Esophagus (tissue), 2 donors: ENCODE measurements around the gene IGFALS. TPM values are rescaled to one million over a fixed set of nuclear protein-coding genes. Genes with fewer than 3 reads are reported as not detected.

ENCODE experiments used
- H3K27ac ChIP-seq, 2 donors: one replicate each; pipeline ENCODE4 v1.5.1; 2013; ENCODE audit warnings: low read depth in 2 of 2, mild to moderate bottlenecking in 2 of 2, inconsistent platforms in 1 of 2, low read length in 1 of 2, moderate library complexity in 1 of 2
- H3K27me3 ChIP-seq, 2 donors: one replicate each; pipeline ENCODE4 v1.6.1; 2013; ENCODE audit warnings: low read length in 2 of 2, control low read depth in 1 of 2, mild to moderate bottlenecking in 1 of 2; ENCODE audit not compliant: insufficient read depth in 2 of 2, control insufficient read depth in 1 of 2
- H3K36me3 ChIP-seq, 2 donors: one replicate each; pipeline ENCODE4 v1.6.1; 2013; ENCODE audit warnings: low read length in 1 of 2; ENCODE audit not compliant: control insufficient read depth in 2 of 2, insufficient read depth in 2 of 2
- H3K4me1 ChIP-seq, 2 donors: one replicate each; pipeline ENCODE4 v1.6.1; 2013; ENCODE audit warnings: low read length in 1 of 2; ENCODE audit not compliant: control insufficient read depth in 2 of 2, insufficient read depth in 2 of 2
- H3K4me3 ChIP-seq, 2 donors: one replicate each; pipeline ENCODE4 v1.5.1; 2013; ENCODE audit warnings: low read length in 2 of 2, mild to moderate bottlenecking in 2 of 2, low read depth in 1 of 2, moderate library complexity in 1 of 2
- H3K9me3 ChIP-seq, 2 donors: one replicate each; pipeline ENCODE4 v1.6.1; 2013; ENCODE audit warnings: mild to moderate bottlenecking in 2 of 2, low read depth in 1 of 2, low read length in 1 of 2, moderate library complexity in 1 of 2; ENCODE audit not compliant: control insufficient read depth in 2 of 2, insufficient read depth in 1 of 2
- WGBS, 2 donors: extraction: QIAGEN DNeasy Blood & Tissue Kit; methylation state at CpG; one replicate each; pipeline ENCODE4 v1.1.7; 2013; 5-methylcytosine and 5-hydroxymethylcytosine counted together
- polyA plus RNA-seq, 2 donors: library from polyadenylated mRNA; stranded (reverse); fragments of 200-250 nt; gene quantifications; one replicate each; pipeline ENCODE4 v1.2.3, GENCODE V29; 2013
- donor health status: healthy with polysubstance abuse.
- donor health status: Bipolar disorder and iron deficiency.

The IGFALS gene
- polyA plus RNA-seq, 2 donors: 0.01 to 0.14 TPM

DNA sequence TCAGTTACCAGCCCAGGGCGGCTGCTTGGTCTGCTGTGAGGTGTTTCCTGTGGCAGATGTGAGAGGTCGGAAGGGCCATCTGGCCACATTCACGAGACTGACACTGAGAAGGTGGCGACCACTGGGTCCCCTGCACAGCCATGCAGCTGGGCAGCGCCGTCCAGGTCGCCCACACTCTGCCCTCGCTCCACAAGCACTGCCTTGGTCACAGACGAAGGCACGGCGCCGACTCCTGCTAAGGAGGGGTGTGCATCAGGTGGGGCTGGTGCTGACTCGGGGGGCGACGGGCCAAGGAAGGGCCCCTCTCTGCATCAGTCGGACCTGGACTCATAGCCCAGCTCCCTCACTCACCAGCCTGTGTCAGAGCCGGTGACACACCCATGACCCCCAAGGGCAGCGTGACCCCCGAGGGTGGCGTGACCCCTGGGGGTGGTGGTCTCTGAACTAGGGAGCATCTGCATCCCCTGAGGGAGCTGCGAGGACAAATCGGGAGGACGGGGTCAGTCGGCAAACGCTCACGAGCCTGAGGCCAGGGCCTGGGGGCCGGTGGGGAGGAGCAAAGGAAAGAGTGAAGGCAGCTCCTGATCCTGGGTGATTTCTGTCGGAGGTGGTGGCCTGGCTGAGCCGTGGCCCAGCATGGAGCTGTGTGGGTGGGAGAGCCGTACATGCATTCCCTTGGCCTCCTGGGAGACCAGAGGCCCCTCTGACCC is 52.6 kb downstream of the IGFALS start:
- Histone ChIP-seq H3K36me3 (peaks cover 0 to 38% of the 10 kb centered on the region in 2 donors), H3K27me3 (no peaks in the 10 kb centered on the region), H3K4me3 (no peak overlapping the region), H3K4me1 (peaks cover 0 to 8% of the 10 kb centered on the region in 2 donors), H3K9me3 (peaks cover 0 to 2% of the 10 kb centered on the region in 2 donors), H3K27ac (no peak overlapping the region)
- WGBS, 2 donors: 92 to 94% methylated on average over 30 of the region's 30 CpGs

Other genes starting within 250 kb of the IGFALS start
- gene IFT140, start 181.6 kb downstream of the IGFALS start, polyA plus RNA-seq: 1 to 10 TPM; 4.3 to 8.8 TPM
- gene CRAMP1, start 181.3 kb downstream of the IGFALS start, polyA plus RNA-seq: 10 to 100 TPM in 1 of 2 donors, 1 to 10 TPM in 1; 4.8 to 10.5 TPM
- 10 to 100 TPM; 20.5 to 31.0 TPM for gene JPT2, start 115.4 kb downstream of the IGFALS start, polyA plus RNA-seq
- 10 to 100 TPM; 21.6 to 73.8 TPM for gene MAPK8IP3, start 87.5 kb downstream of the IGFALS start, polyA plus RNA-seq
- gene NME3, start 22.2 kb downstream of the IGFALS start, polyA plus RNA-seq: 100 to 1,000 TPM in 1 of 2 donors, 10 to 100 TPM in 1; 51.0 to 102 TPM
- gene EME2, start 20.9 kb downstream of the IGFALS start, polyA plus RNA-seq: 10 to 100 TPM in 1 of 2 donors, 1 to 10 TPM in 1; 6.6 to 23.0 TPM
- gene MRPS34, start 20.6 kb downstream of the IGFALS start, polyA plus RNA-seq: 100 to 1,000 TPM in 1 of 2 donors, 10 to 100 TPM in 1; 62.4 to 115 TPM
- gene SPSB3, start 11.1 kb downstream of the IGFALS start, polyA plus RNA-seq: 100 to 1,000 TPM in 1 of 2 donors, 10 to 100 TPM in 1; 69.1 to 126 TPM
- gene NUBP2, start 10.7 kb downstream of the IGFALS start, polyA plus RNA-seq: 10 to 100 TPM; 41.5 to 57.8 TPM
- gene HAGH, start 33.1 kb upstream of the IGFALS start, polyA plus RNA-seq: 10 to 100 TPM; 41.1 to 57.9 TPM
- 10 to 100 TPM; 26.6 to 40.5 TPM for gene FAHD1, start 33.5 kb upstream of the IGFALS start, polyA plus RNA-seq
- gene MEIOB, start 78.5 kb upstream of the IGFALS start, polyA plus RNA-seq: under 1 TPM in 1 of 2 donors, not detected in 1; 0.08 TPM
- 10 to 100 TPM in 1 of 2 donors, 1 to 10 TPM in 1; 8.0 to 16.3 TPM for gene HS3ST6, start 124.7 kb upstream of the IGFALS start, polyA plus RNA-seq
- 10 to 100 TPM; 25.9 to 52.7 TPM for gene MSRB1, start 149.5 kb upstream of the IGFALS start, polyA plus RNA-seq
- gene RPL3L, start 161.0 kb upstream of the IGFALS start, polyA plus RNA-seq: under 1 TPM; 0.06 to 0.14 TPM
- gene NDUFB10, start 165.8 kb upstream of the IGFALS start, polyA plus RNA-seq: 100 to 1,000 TPM; 160 to 207 TPM
- gene RPS2, start 171.1 kb upstream of the IGFALS start, polyA plus RNA-seq: 1,000 to 10,000 TPM; 2,871 to 3,908 TPM
- gene RNF151, start 173.2 kb upstream of the IGFALS start, polyA plus RNA-seq: under 1 TPM; 0.06 to 0.20 TPM
- 10 to 100 TPM; 56.6 to 59.0 TPM for gene TBL3, start 178.3 kb upstream of the IGFALS start, polyA plus RNA-seq
- gene NOXO1, start 187.8 kb upstream of the IGFALS start, polyA plus RNA-seq: 1 to 10 TPM; 2.7 to 9.3 TPM
- 10 to 100 TPM; 13.1 to 23.1 TPM for gene GFER, start 190.5 kb upstream of the IGFALS start, polyA plus RNA-seq
- gene SYNGR3, start 196.3 kb upstream of the IGFALS start, polyA plus RNA-seq: under 1 TPM; 0.06 to 0.36 TPM
- 10 to 100 TPM; 27.9 to 36.4 TPM for gene ZNF598, start 216.1 kb upstream of the IGFALS start, polyA plus RNA-seq
- gene NPW, start 226.1 kb upstream of the IGFALS start, polyA plus RNA-seq: under 1 TPM; 0.22 to 0.53 TPM
- 10 to 100 TPM; 26.3 to 36.1 TPM for gene NHERF2, start 233.2 kb upstream of the IGFALS start, polyA plus RNA-seq